SK-N-SH treated with all-trans-retinoic acid at 6 μM for 48 hours (cell line): ENCODE data around the gene RAD51B.

Experiments
- ATAC-seq: fragments of 200-7000 bp; cut with Tn5 transposase; 3 replicates; pipeline ENCODE4 v1.9.1; 2020; ENCODE audit warnings: mild to moderate bottlenecking, moderate library complexity
- ARNTL ChIP-seq: fragments of 450-650 bp; formaldehyde crosslinking; IDR thresholded peaks from 2 replicates; pipeline ENCODE4 v1.5.0; 2020; ENCODE audit warnings: low read depth, mild to moderate bottlenecking, moderate library complexity, borderline replicate concordance
- BACH2 ChIP-seq: fragments of 250-450 bp; sonication (Bioruptor Pico); IDR thresholded peaks from 2 replicates; pipeline ENCODE4 v1.9.0; 2021; ENCODE audit warnings: mild to moderate bottlenecking, borderline replicate concordance
- CREB5 ChIP-seq: fragments of 250-450 bp; sonication (Bioruptor Pico); IDR thresholded peaks from 2 replicates; pipeline ENCODE4 v1.5.1; 2020; ENCODE audit warnings: low read depth, mild to moderate bottlenecking, moderate library complexity
- CSDC2 ChIP-seq: fragments of 250-450 bp; sonication (Bioruptor Pico); IDR thresholded peaks from 2 replicates; pipeline ENCODE4 v1.5.0; 2020; ENCODE audit warnings: mild to moderate bottlenecking, moderate library complexity
- ESRRG ChIP-seq: fragments of 250-450 bp; sonication (Bioruptor Pico); IDR thresholded peaks from 2 replicates; pipeline ENCODE4 v1.6.1; 2021; ENCODE audit warnings: mild to moderate bottlenecking
- GLIS3 ChIP-seq: fragments of 250-450 bp; sonication (Bioruptor Pico); IDR thresholded peaks from 2 replicates; pipeline ENCODE4 v1.5.0; 2020; ENCODE audit warnings: mild to moderate bottlenecking, moderate library complexity
- ISL1 ChIP-seq: fragments of 250-450 bp; sonication (Bioruptor Pico); IDR thresholded peaks from 2 replicates; pipeline ENCODE4 v2.1.2; 2022; ENCODE audit warnings: mild to moderate bottlenecking, moderate library complexity
- OSR1 ChIP-seq: fragments of 250-450 bp; sonication (Bioruptor Pico); IDR thresholded peaks from 2 replicates; pipeline ENCODE4 v1.8.0; 2022; ENCODE audit warnings: moderate library complexity, mild to moderate bottlenecking, inconsistent platforms
- POU6F1 ChIP-seq: fragments of 250-450 bp; sonication (Bioruptor Pico); IDR thresholded peaks from 2 replicates; pipeline ENCODE4 v1.8.0; 2021; ENCODE audit warnings: low read depth, mild to moderate bottlenecking, moderate library complexity, borderline replicate concordance
- PPARA ChIP-seq: fragments of 250-450 bp; sonication (Bioruptor Pico); IDR thresholded peaks from 2 replicates; pipeline ENCODE4 v1.5.0; 2020; ENCODE audit warnings: mild to moderate bottlenecking, borderline replicate concordance
- SNAI2 ChIP-seq: fragments of 250-450 bp; sonication (Bioruptor Pico); IDR thresholded peaks from 2 replicates; pipeline ENCODE4 v1.5.0; 2020; ENCODE audit warnings: mild to moderate bottlenecking, moderate library complexity
- TCF4 ChIP-seq: fragments of 250-450 bp; sonication (Bioruptor Pico); IDR thresholded peaks from 2 replicates; pipeline ENCODE4 v1.8.0; 2021; ENCODE audit warnings: mild to moderate bottlenecking, moderate library complexity, borderline replicate concordance
- TOX ChIP-seq: fragments of 250-450 bp; sonication (Bioruptor Pico); IDR thresholded peaks from 2 replicates; pipeline ENCODE4 v1.8.0; 2021; ENCODE audit warnings: mild to moderate bottlenecking, moderate library complexity, borderline replicate concordance
- TSHZ2 ChIP-seq: fragments of 250-450 bp; sonication (Bioruptor Pico); IDR thresholded peaks from 2 replicates; pipeline ENCODE4 v1.5.0; 2020; ENCODE audit warnings: mild to moderate bottlenecking, moderate library complexity
- ZC3H10 ChIP-seq: fragments of 250-450 bp; sonication (Bioruptor Pico); IDR thresholded peaks from 2 replicates; pipeline ENCODE4 v1.5.1; 2021; ENCODE audit warnings: mild to moderate bottlenecking, moderate library complexity
- ZFP3 ChIP-seq: fragments of 250-450 bp; sonication (Bioruptor Pico); IDR thresholded peaks from 2 replicates; pipeline ENCODE4 v1.5.0; 2020; ENCODE audit warnings: mild to moderate bottlenecking, moderate library complexity
- ZFP30 ChIP-seq: fragments of 450-650 bp; formaldehyde crosslinking; IDR thresholded peaks from 2 replicates; pipeline ENCODE4 v1.5.0; 2022; ENCODE audit warnings: mild to moderate bottlenecking, moderate library complexity
- ZNF565 ChIP-seq: fragments of 450-650 bp; formaldehyde crosslinking; conservative IDR thresholded peaks from 2 replicates; pipeline ENCODE4 v1.5.0; 2020; ENCODE audit warnings: low read depth, mild to moderate bottlenecking, moderate library complexity
- ZNF70 ChIP-seq: fragments of 450-650 bp; formaldehyde crosslinking; IDR thresholded peaks from 2 replicates; pipeline ENCODE4 v1.5.0; 2020; ENCODE audit warnings: mild to moderate bottlenecking, moderate library complexity
- ZNF8 ChIP-seq: fragments of 450-650 bp; formaldehyde crosslinking; IDR thresholded peaks from 2 replicates; pipeline ENCODE4 v1.5.0; 2020; ENCODE audit warnings: mild to moderate bottlenecking, moderate library complexity
- TF ChIP-seq, protein P1 (sequence below): fragments of 250-450 bp; sonication (Bioruptor Pico); IDR thresholded peaks from 2 replicates; pipeline ENCODE4 v1.5.1; 2021; ENCODE audit warnings: mild to moderate bottlenecking, moderate library complexity
- TF ChIP-seq, protein P2 (sequence below): fragments of 250-450 bp; sonication (Bioruptor Pico); IDR thresholded peaks from 2 replicates; pipeline ENCODE4 v1.8.0; 2020; ENCODE audit warnings: mild to moderate bottlenecking, moderate library complexity, borderline replicate concordance

The RAD51B gene

GRCh38 chr14:68188174-68188573 is 368.6 kb downstream of the RAD51B start:
- ATAC-seq, result no peak
- no peak for TF ChIP-seq ESRRG
- TF ChIP-seq SNAI2, result no peak
- TF ChIP-seq ZNF8 (CRISPR knock-in tag), result no peak
- TF ChIP-seq ZC3H10 (CRISPR knock-in tag), result no peak
- no peak for TF ChIP-seq CSDC2 (CRISPR knock-in tag)
- TF ChIP-seq ZNF70, result no peak
- no peak for TF ChIP-seq ZFP3 (CRISPR knock-in tag)
- no peak for TF ChIP-seq GLIS3 (CRISPR knock-in tag)
- TF ChIP-seq BACH2 (CRISPR knock-in tag), result no peak
- TF ChIP-seq CREB5, result no peak
- TF ChIP-seq PPARA (CRISPR knock-in tag), result no peak
- TF ChIP-seq TCF4 (CRISPR knock-in tag), result no peak
- TF ChIP-seq POU6F1 (CRISPR knock-in tag), result no peak
- TF ChIP-seq, all 23 proteins: peak for 0

GRCh38 chr14:68190032-68190431 is 370.5 kb downstream of the RAD51B start:
- TF ChIP-seq ZC3H10 (CRISPR knock-in tag) (no peak), ZFP3 (CRISPR knock-in tag) (no peak), CREB5 (no peak), OSR1 (CRISPR knock-in tag) (no peak), ZNF565 (CRISPR knock-in tag) (no peak), CSDC2 (CRISPR knock-in tag) (no peak), PPARA (CRISPR knock-in tag) (no peak), TCF4 (CRISPR knock-in tag) (no peak), ZNF70 (no peak), BACH2 (CRISPR knock-in tag) (no peak), TOX (CRISPR knock-in tag) (no peak), SNAI2 (no peak), ESRRG (no peak), ZFP30 (CRISPR knock-in tag) (no peak), ISL1 (no peak)
- TF ChIP-seq, protein P1, sequence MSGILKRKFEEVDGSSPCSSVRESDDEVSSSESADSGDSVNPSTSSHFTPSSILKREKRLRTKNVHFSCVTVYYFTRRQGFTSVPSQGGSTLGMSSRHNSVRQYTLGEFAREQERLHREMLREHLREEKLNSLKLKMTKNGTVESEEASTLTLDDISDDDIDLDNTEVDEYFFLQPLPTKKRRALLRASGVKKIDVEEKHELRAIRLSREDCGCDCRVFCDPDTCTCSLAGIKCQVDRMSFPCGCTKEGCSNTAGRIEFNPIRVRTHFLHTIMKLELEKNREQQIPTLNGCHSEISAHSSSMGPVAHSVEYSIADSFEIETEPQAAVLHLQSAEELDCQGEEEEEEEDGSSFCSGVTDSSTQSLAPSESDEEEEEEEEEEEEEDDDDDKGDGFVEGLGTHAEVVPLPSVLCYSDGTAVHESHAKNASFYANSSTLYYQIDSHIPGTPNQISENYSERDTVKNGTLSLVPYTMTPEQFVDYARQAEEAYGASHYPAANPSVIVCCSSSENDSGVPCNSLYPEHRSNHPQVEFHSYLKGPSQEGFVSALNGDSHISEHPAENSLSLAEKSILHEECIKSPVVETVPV (CRISPR knock-in tag), result no peak
- no peak for ATAC-seq

DNA sequence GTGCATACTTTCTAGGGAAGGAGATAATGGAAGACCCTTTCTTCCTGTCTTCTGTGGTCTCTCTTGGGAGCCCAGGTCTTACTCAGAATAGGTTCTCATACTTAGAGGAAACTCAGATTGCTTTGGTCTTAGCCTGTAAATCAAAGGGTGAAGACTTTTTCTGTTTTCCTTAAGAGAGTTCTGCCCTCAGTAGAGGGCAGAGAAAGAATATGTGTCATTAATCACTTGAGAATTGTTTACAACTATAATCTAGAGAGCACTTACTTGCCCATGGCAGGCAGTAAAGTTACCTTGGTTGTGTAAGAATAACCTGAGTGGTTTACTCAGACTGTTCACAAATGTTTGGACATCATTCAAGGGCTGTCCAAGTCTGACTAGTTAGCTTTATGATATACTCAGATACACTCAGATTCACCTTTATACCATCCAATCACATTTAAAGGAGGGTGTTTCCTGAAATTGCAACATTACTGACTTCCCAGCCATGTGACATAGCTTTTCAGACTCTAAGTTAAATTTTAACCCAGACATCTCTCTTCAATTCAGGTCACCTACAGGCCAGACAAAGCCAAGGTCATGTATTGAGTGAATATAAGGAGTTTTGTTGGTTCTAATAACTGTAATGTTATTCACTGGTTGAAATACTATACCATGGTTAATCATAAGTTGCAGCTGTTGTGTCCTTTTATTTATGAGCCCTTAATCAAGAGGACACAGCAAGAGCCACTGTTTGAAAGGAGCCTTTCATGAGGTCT is 372.2 kb downstream of the RAD51B start:
- ATAC-seq, result no peak; the same call in 1 of the 3 replicates

GRCh38 chr14:68192935-68193334 is 373.4 kb downstream of the RAD51B start:
- TF ChIP-seq ZC3H10 (CRISPR knock-in tag), result no peak
- TF ChIP-seq BACH2 (CRISPR knock-in tag), result no peak
- TF ChIP-seq ZNF8 (CRISPR knock-in tag), result no peak
- TF ChIP-seq ISL1, result no peak
- TF ChIP-seq CSDC2 (CRISPR knock-in tag), result no peak
- no peak for TF ChIP-seq ZNF70
- TF ChIP-seq TSHZ2 (CRISPR knock-in tag), result no peak
- no peak for TF ChIP-seq TOX (CRISPR knock-in tag)
- TF ChIP-seq, protein P2, sequence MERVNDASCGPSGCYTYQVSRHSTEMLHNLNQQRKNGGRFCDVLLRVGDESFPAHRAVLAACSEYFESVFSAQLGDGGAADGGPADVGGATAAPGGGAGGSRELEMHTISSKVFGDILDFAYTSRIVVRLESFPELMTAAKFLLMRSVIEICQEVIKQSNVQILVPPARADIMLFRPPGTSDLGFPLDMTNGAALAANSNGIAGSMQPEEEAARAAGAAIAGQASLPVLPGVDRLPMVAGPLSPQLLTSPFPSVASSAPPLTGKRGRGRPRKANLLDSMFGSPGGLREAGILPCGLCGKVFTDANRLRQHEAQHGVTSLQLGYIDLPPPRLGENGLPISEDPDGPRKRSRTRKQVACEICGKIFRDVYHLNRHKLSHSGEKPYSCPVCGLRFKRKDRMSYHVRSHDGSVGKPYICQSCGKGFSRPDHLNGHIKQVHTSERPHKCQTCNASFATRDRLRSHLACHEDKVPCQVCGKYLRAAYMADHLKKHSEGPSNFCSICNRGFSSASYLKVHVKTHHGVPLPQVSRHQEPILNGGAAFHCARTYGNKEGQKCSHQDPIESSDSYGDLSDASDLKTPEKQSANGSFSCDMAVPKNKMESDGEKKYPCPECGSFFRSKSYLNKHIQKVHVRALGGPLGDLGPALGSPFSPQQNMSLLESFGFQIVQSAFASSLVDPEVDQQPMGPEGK (CRISPR knock-in tag), result no peak
- no peak for TF ChIP-seq ESRRG
- no peak for TF ChIP-seq OSR1 (CRISPR knock-in tag)
- TF ChIP-seq, all 23 proteins: peak for 0
- no peak for ATAC-seq

More for the DNA sequence above, 372.2 kb downstream of the RAD51B start:
- TF ChIP-seq OSR1 (CRISPR knock-in tag) (no peak), TOX (CRISPR knock-in tag) (peak; percentile 46; the same call in 1 of the 2 replicates), ARNTL (no peak), ZFP3 (CRISPR knock-in tag) (no peak), ZC3H10 (CRISPR knock-in tag) (no peak)
- TF ChIP-seq, all 23 proteins: peak for 1
